ENCODE data around the gene PLXNA4.

PLXNA4 gene

DNA sequence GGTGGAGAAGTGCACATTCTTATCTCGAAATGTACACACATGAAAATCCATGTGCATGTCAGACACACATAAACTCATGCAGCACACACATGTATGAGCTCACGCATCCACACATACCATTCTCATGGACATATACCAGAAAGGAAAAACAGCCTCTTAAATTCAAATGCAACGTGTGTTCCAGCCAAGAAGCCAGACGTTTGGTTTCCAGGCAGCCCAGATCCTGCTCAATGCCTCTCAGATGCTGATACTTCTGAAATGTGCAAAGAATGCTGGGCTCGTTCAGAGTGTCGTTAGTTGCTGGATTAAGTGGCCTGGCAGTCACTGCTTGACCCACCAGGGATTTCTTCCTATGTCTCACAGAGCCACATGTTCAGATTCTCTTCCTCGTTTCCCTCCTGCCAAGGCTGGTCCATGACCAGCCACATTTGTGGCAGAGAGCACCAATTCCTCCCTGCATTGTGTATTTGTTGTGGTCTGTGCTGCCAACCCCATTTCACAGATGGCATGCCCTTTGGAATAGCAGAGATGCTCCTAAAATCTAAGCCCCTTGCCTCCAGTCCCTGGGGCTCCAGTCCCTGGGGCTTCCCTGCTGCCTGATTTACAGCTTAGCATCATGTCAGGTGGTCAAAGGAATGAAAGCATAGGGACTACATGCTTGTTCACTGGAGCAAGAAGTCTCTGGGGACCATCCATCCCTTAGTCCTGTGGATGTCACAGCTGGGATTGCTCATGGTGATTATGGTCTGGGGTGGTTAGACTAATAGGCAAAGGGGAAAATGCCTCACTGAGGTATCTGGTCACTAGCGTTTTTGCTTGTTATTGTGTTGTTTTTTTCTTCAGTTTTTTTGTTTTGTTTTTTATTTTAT, 426.6 kb downstream of the PLXNA4 start:
- no peak for DNase-seq (ENCODE audit: low read depth in 2 of 2)

DNA sequence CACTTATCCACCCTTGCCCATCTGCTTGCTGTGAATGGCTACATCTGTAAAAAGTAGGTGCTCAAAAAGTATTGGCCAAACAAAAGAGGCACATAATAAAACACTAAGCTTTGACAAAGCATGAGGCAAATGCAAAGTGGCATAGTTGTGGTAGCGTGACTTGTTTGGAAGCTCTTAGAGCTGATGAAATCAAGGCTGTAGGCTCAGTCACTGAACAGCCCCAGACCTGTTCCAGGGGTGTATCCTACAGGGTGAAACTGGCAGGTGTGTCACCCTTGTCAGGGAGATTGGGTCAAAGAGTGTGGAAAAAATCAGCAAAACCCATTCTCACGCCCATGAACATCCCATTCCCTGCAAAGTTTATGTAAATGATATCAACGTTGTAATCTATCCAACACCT, 427.4 kb downstream of the PLXNA4 start:
- DNase-seq (ENCODE audit: low read depth in 2 of 2), result no peak

DNA sequence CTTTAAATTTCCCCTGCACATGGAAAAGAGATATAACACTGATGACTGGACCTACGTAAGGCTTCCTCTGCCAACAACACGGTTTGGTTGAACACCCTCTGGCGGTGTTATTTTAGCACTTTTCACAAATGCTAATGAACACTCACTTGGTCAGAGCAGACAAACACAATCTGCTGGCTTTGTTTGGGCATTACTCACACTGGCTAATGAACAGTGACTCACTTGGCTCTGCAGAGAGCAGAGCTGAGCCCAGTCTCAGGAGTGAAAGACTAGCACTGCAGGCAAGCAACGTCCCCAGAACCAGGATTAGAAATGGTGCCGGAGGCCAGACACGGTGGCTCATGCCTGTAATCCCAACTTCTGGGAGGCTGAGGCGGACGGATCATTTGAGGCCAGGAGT, 430.8 kb downstream of the PLXNA4 start:
- DNase-seq (ENCODE audit: low read depth in 2 of 2), result no peak

DNA sequence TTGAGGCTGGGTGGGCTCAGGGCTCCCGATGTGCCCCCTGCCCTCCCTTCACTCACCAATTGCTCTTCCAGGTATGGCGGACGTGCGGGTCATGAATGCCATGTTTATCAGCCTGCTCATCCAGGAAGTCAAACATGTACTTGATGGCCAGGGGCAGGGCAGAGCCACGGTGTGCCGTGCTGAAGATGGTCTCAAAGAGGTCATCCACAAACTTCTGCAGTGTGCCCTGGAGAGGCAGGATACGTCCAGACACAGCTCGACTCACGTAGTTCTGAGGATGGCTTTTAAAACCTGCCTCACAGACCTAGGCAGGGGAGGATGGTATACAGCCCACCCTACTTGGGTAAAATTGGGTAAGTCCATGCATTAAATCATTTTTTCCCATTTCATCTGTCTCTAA, 431.2 kb downstream of the PLXNA4 start:
- DNase-seq (ENCODE audit: low read depth in 2 of 2), result no peak

DNA sequence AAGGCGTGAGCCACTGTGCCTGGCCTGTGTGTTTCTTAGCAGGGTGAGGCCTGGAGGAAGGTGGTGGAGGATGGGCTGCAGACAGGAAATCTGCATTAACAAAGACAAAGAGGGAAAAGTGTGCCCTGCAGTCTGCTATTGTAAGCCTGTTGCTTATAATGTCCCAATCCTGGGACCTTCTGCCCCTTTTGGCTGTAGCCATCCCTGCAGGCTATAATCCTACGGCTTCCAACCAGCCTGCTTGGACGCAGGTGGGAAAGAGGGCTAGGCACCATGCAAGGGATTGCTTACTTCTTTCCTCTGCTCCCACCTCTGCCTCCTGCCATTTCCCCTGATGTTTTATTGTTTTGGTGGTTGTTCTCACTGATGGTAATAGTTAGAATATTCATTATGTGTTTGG, 434.3 kb downstream of the PLXNA4 start:
- DNase-seq (ENCODE audit: low read depth in 2 of 2), result no peak

DNA sequence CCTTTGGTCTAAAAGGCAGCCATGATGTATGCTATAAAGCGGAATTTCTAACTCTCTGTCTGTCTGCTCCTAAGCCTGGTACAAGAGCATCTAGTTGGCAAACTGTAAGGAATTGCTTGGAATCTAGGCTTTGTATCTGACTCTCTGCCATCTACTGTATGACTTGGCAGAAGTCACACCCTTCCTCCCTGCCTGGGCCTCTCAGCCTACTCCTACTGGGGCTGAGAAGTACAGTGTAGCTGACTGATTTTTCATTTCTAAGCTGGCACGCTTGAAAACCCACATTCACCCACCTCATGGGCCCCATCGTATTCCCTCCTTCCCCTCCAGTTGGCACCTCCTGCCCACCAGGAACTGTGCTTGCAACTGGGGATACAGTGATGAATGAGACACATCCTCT, 435.2 kb downstream of the PLXNA4 start:
- no peak for DNase-seq (ENCODE audit: low read depth in 2 of 2)

DNA sequence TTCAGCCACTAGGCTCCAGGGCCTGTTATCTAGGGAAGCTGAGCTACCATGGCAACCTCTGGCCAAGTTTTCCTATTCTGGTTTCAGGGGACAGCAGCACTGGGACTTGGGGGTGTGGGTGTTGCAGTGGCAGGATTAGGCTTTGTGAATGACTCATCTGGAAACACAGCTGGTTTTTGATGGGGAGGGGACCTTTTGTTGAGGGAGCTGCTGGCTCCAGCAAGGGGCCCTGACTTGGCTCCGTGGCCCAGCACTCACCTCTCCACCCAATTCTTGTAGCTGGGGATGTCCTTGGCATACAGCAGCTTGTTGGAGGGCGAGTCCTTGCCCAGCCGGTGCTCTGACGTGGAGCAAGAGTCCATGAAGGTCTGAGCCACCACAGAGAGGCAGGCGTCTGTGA, 435.9 kb downstream of the PLXNA4 start:
- DNase-seq (ENCODE audit: low read depth in 2 of 2), result no peak

DNA sequence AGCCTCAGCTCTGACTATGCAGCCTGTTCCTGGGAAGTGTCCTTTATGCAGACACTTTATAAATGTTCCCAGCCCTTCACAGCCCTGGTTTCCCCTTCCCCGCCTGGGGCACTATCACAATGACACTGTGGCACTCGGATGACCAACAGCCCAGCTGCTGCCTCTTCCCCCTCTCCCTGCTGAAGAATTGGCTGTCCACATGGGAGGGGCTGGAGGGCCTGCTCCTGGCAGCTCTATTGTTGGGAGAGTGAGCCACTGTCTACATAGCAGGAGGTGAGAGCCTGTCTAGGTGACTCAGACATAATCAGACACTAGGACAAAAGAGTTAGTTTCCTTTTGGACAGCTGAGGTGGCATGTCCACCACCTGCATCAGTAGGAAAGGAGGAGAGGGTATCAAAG, 437.5 kb downstream of the PLXNA4 start:
- no peak for DNase-seq (ENCODE audit: low read depth in 2 of 2)

DNA sequence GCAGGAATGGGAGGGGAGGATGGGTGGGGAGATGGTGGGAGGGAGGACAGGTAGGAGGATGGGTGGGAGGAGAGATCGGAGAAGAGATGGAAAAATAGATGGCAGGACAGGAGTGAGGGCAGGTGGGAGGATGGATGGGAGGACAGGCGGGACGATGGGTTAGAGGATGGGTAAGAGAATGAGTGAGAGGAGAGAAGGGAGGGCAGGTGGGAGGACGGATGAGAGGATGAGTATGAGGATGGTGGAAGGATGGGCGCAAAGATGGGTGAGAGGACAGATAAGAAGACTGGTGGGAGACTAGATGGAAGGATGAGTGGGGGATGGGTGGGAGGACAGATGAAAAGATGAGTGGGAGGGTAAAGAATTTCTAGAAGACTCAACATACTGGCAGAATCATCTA, 438.6 kb downstream of the PLXNA4 start:
- DNase-seq (ENCODE audit: low read depth in 2 of 2), result no peak

DNA sequence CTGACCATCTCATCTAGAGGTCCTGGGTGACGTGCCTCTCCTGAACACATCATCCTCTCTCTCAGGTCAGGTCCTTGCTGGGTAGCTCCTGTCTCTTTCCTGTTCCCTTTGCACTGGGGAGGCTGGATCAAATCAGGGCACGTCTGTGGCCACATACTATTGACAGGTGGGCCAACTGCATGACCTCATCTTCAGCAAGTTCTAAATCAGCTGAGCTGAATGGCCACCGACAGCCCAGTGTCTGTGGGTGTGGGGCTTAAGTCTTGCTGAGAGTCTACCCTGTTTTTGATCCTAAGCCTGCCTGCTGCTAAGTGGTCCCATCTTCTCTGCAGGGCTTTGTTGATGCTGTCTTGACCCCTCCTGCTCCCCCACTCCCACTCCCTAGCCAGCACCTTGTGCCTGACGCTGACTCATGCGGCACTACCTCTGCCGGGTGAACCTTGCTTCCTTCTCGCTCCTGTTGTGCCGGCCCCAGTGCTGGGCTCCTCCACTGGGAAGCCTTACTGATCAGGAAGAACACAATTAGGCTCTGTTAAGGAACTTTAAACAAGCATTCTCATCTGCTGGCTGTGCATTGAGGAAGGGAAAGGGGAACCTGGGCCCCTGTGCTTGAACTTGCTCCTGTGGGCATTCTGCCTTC, 440.4 kb downstream of the PLXNA4 start:
- no peak for DNase-seq (ENCODE audit: low read depth in 2 of 2)

DNA sequence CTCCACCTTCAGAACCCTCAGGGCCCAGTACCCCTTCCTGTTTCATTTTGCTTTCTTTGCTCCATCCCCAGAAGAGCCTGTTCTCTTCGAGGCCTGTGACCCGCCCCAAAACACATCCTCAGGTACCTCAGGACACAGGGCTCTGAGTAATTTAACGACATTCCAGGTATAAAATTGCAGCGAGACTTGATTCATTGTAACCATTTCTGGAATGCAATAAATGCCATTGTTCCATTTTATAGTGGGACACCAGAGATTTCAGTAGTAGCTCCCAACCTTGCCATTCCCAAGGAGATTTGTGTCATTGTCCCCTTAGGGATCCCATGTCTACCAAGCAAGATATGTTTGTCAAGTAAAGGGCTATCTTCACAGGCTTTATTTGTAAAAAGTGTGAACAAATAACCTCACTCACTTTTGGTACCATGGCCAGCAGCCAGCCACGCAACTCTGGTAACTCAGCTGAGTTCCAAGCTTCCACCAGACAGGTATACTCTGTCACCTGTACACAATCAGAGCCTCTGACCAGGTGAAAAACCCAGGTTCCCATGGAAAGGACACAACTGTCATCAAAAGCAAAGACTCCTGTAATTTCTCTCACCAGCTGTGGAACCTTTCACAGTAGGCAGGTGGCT, 441.3 kb downstream of the PLXNA4 start:
- DNase-seq (ENCODE audit: low read depth in 2 of 2), result no peak

DNA sequence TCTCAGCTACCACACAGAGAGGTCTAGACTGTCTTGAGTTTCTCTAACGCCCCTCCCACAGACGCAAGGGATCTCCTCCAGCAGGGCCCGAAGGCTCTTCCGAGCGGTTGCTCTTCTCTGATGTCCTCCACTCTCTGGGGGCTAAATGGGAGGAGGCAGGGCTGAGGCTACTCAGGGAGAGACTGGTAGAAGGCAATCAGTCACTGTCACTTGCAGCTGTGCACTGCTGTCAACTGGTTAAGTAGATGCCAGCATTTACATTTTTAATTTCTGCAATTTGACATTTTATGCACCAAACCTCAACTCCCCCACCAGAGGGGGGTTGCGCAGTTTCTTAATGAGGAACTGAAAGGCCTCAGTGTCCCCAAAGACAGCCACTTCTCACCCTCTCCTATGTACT, 442.8 kb downstream of the PLXNA4 start:
- DNase-seq (ENCODE audit: low read depth in 2 of 2), result no peak

DNA sequence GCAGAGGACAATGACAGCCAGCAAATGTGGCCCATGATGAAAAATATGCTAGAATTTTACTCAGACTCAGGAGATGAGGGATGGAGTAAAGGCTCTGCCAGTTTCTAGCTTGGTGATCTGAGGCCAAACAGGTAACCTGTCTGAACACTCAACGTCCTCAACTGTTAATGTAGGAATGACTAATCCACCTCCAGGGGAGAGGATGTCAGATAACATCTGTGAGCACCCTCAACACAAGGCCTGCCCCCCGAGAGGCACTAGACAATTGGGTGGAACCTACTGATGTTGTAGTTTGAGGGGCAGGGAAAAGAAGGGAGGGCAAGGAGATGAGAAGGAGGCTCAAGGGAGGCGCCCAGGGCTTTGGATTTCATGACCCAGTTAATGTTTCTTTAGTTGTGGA, 445.1 kb downstream of the PLXNA4 start:
- no peak for DNase-seq (ENCODE audit: low read depth in 2 of 2)

DNA sequence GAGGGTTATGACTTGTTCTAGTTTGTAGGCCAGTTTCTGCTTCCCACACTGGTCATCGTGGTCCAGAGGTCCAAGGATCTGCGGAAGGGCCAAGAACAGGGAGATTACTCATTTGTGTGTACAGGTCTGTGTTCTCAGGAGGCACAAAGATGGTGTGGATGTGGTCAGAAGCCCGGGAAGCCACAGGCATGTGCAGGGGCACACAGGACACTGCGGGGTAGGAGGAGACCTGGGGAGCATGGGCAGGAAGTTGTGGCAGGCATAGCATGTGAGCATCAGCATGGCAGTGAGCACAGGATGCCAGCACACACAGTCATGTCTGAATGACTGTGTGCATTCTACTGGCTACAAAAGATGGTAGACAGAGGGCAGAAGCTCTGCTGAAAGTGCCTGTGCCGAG, 445.8 kb downstream of the PLXNA4 start:
- no peak for DNase-seq (ENCODE audit: low read depth in 2 of 2)

DNA sequence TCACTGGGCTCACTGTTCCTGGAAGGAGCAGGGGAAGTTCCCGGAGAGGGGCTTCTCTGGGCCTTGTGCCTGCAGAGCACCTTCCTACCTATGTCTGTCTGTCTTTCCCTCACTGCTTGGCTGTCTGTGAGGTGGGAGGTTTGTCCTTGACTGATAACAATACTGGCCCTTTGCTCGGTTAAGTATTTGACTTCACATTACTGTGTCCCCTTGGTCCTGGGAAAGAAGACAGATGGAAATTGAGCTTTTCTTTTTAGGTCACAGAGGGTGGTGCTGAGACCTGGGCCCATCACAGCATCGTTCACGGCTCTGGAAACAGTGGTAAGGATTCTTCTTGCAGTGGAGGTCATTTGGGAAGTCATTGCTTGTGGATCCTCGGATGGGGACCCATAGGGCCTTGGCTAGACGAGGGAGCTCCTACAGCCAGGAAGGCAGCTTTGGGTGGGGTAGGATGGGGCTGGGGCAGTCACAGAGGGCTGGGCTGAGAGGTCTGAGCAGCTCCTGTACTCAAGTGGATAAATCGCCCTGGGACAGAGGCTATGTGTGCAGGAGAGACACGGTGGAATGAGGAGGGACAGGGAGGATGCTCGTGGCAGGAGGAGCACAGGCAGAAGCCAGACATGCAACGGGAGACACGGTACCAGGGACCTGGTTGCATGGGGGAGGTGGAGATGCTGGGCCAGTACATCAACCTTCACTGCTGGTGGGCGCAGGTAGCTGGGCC, 450.2 kb downstream of the PLXNA4 start:
- no peak for DNase-seq (ENCODE audit: low read depth in 2 of 2)

DNA sequence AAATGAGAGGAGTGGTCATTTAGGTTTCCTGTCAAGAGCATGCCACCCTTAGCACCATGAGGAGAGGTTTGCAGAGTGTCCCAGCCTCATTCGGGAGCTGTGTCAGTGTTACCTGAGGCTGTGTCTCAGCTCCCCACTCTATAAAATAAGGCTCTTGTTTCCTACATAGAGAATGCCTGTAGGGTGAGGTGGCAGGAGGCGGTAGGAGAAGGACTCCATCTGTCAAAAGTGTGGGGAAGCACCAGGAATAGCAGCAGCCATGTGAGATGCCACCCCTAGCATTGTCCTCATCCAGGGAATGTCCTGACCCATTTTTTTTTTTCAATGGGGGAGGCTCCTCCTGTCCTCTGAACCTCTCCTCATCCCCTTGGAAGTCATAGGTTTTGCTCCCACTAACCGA, 451.2 kb downstream of the PLXNA4 start:
- no peak for DNase-seq (ENCODE audit: low read depth in 2 of 2)

DNA sequence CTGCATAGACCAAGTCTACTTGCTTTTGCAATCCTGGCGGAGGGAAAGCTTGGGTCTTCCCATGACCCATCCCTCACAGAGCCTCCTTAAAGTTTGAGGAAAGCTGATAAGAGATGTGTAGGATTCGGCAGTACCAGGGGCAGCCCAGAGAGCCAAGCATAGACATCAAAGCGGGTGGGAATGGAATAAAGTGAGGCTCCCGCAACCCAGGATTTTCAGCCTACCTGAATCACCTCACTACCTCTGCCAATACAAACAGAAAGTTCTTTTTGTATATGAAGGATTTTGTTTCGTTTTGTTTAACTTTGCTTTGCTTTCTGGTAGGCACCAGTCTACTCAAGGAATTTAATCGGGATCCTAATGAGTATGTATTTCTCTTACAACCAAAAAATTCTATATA, 451.7 kb downstream of the PLXNA4 start:
- DNase-seq (ENCODE audit: low read depth in 2 of 2), result no peak

DNA sequence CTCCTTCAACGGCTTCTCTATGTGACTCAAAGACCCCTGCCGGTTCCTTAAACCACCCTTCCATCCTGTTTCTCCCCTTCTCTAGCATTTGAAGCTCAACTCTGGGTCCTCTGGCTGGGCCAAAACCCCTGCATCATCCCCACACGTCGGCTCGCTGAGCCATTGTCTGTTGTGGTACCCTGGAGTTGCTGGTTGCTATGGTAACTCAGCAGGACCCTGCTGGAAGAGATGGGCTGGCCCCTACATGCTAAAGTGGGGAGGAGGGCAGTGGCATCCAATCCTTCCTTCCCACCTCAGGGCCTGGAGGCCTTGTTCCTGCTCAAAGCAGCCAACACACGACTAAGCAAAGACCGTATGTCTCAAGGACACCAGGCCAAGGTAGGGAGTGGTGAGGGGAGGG, 452.5 kb downstream of the PLXNA4 start:
- DNase-seq (ENCODE audit: low read depth in 2 of 2), result no peak

DNA sequence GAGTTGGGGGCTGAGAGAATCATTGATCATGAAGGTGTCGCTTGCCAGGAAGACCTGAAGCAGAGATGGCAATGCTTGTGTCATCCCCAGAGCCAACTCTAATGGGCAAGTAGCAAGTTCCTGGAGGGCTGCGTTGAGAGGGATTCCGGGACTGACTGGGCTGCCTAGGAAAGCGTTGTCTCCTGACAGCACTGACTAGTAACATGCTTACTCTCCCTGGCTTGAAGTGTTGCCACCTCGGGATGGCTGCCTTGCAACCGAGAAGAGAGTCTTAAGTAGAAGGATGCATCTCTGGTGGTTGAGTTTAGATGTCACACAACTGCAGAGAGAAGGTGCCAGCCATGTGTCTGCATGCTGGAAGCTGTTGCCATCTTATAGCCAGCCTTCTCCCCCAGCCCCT, 453.4 kb downstream of the PLXNA4 start:
- no peak for DNase-seq (ENCODE audit: low read depth in 2 of 2)

DNA sequence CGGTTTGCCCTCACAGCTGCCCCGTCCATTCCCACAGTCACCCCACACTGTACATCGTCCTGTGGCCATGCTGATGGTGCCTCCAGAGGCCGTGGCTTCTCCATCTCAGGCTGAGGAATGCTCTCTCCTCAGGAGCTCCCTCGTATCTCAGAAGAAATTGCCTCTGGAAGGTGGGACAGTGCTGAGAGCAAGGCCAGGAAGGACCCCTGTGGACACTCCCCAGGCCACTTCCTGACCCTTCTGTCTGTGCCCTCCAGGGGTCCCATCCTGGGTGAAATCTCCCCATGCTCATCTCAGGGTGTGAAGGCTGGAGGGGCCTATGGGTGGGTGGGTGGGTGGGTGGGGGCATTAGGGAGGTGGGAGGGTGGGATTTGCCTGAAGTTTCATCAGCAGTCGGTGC, 454.3 kb downstream of the PLXNA4 start:
- no peak for DNase-seq (ENCODE audit: low read depth in 2 of 2)

DNA sequence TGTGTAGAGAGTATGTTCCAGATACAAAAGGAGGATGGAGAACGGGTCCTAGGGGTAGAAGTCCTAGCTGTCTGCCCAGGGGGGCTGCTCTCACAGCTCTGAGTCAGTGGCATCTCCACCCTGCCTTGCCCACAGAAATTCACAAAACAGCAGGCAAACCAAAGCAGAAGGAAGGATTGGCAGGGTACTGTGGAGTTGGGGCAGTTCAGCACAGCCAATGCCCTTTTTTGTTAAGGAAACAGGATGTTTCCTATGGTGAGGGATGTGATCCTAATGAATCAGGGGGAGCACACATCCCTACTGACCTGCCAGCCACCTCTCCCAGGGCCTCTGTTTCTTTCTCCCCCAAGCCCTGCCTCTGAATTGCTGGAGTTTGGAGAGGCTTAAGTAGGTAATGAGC, 457.6 kb downstream of the PLXNA4 start:
- DNase-seq (ENCODE audit: low read depth in 2 of 2), result no peak

DNA sequence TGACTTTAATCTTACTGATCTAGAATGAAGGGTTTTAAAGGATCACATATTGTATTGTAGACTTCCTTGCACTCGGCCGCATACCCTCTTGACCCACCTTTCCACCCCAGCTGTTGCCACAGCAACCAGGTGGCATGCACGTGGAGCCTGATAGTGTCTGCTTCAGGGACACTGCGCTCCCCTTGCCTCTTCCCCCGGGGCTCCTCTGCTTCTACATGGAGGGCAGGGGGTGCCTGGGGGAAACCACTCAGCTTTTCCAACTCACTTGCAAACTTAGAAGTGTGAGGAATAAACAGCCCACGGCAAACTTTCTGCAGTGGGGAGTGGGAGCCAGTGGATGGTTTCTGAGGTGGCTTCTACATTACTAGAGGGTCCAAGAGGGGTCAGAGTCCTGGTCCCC, 458.6 kb downstream of the PLXNA4 start:
- DNase-seq (ENCODE audit: low read depth in 2 of 2), result no peak
